ENCODE results near the gene PBX4.

The PBX4 gene

GRCh38 chr19:19535311-19536191 is 82.9 kb downstream of the PBX4 start:
- H3K4me3 ChIP-seq (ENCODE audit: low read depth, low read length) = no peak overlapping the region
- TF ChIP-seq, protein P1, sequence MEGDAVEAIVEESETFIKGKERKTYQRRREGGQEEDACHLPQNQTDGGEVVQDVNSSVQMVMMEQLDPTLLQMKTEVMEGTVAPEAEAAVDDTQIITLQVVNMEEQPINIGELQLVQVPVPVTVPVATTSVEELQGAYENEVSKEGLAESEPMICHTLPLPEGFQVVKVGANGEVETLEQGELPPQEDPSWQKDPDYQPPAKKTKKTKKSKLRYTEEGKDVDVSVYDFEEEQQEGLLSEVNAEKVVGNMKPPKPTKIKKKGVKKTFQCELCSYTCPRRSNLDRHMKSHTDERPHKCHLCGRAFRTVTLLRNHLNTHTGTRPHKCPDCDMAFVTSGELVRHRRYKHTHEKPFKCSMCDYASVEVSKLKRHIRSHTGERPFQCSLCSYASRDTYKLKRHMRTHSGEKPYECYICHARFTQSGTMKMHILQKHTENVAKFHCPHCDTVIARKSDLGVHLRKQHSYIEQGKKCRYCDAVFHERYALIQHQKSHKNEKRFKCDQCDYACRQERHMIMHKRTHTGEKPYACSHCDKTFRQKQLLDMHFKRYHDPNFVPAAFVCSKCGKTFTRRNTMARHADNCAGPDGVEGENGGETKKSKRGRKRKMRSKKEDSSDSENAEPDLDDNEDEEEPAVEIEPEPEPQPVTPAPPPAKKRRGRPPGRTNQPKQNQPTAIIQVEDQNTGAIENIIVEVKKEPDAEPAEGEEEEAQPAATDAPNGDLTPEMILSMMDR (IDR thresholded peaks at IDR 0.05; ENCODE audit: low read depth, low read length) = no peak

GRCh38 chr19:19534556-19535265 is 83.8 kb downstream of the PBX4 start:
- H3K4me3 ChIP-seq (ENCODE audit: low read depth, low read length) = no peak overlapping the region
- TF ChIP-seq, protein P1 (IDR thresholded peaks at IDR 0.05; ENCODE audit: low read depth, low read length) = no peak

- no peak overlapping the region for H3K4me3 ChIP-seq (ENCODE audit: low read depth, low read length)
- TF ChIP-seq, protein P1 (IDR thresholded peaks at IDR 0.05; ENCODE audit: low read depth, low read length) = no peak
Measured at GRCh38 chr19:19533841-19534240, 84.6 kb downstream of the PBX4 start.

- TF ChIP-seq, protein P1 (IDR thresholded peaks at IDR 0.05; ENCODE audit: low read depth, low read length) = no peak
- no peak overlapping the region for H3K4me3 ChIP-seq (ENCODE audit: low read depth, low read length)
Measured at GRCh38 chr19:19532806-19533701, 85.4 kb downstream of the PBX4 start.

DNA sequence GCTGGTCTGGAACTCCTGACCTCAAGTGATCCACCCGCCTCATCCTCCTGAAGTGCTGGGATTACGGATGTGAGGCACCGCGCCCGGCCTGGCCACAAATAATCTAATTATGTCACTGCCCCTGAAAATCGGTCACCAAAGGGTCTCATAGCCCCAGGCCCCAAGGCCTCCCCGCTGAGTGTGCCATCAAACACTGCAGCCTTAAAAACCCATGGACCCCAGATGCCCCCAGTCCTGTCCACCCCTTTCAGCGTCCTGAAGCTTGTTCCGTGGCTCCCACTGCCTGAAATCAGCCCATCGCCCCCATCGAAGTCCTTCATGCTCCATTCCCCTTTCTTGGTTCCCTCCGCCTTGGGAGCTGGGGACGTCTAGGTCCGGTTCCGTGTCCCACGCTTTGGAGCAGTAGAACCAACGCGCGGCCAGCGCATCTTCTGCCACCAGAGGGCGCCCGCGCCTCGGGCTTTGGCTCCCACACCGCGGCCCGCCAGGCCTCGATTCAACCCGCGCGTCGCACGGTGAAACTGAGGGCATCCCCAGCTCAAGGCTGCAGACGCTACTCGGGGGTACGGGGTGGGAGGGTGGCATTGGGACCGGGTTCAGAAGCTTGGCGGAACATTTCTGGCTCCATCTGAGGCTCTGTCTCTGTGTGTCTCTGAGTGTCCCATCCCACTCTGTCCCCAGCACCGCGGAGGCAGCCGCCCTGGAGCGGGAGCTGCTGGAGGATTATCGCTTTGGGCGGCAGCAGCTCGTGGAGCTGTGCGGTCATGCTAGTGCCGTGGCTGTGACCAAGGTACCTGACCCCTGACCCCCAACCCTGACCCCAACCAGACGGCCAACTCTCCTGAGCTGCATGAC is 86.3 kb downstream of the PBX4 start:
- TF ChIP-seq, protein P1 (IDR thresholded peaks at IDR 0.05; ENCODE audit: low read depth, low read length) = peak; percentile 90
- H3K4me3 ChIP-seq (ENCODE audit: low read depth, low read length) = no peak overlapping the region

GRCh38 chr19:19530889-19531288 is 87.6 kb downstream of the PBX4 start:
- H3K4me3 ChIP-seq (ENCODE audit: low read depth, low read length) = no peak overlapping the region
- TF ChIP-seq, protein P1 (IDR thresholded peaks at IDR 0.05; ENCODE audit: low read depth, low read length) = no peak

All from WI38 (cell line).